Spinal cord (tissue), 10 donors: ENCODE measurements around the gene PLAAT5. TPM values are rescaled to one million over a fixed set of nuclear protein-coding genes. Genes with fewer than 3 reads are reported as not detected.
"Not testable (repeated sequence)": the region's sequence is repeated elsewhere in the genome, so short reads cannot be mapped to it uniquely, and the experiment has no call there.

ENCODE experiments used
- DNase-seq, 6 donors: peaks; one replicate each; pipeline versions ENCODE4 v3.0.0 to v3.0.0-alpha.2; 2013 to 2015; ENCODE audit warnings: low spot score in 6 of 6, low read depth in 4 of 6
- H3K27ac ChIP-seq: one replicate; pipeline ENCODE4 v1.5.1; 2013; ENCODE audit warnings: low read depth, low read length, control low read depth
- H3K27me3 ChIP-seq: one replicate; pipeline ENCODE4 v1.6.1; 2013; ENCODE audit warnings: low read length; ENCODE audit not compliant: control insufficient read depth, insufficient read depth
- H3K36me3 ChIP-seq: one replicate; pipeline ENCODE4 v1.6.1; 2013; ENCODE audit warnings: low read length; ENCODE audit not compliant: control insufficient read depth, insufficient read depth
- H3K4me1 ChIP-seq: one replicate; pipeline ENCODE4 v1.6.1; 2013; ENCODE audit warnings: low read length; ENCODE audit not compliant: control insufficient read depth, insufficient read depth
- H3K4me3 ChIP-seq: one replicate; pipeline ENCODE4 v1.5.1; 2013; ENCODE audit warnings: low read depth, low read length, control low read depth
- H3K9me3 ChIP-seq: one replicate; pipeline ENCODE4 v1.6.1; 2013; ENCODE audit warnings: low read length; ENCODE audit not compliant: control insufficient read depth, insufficient read depth
- WGBS: methylation state at CpG from one replicate; pipeline ENCODE4 v1.1.5; 2013; ENCODE audit warnings: missing lambda C conversion rate; ENCODE audit not compliant: insufficient coverage; 5-methylcytosine and 5-hydroxymethylcytosine counted together
- polyA plus RNA-seq, 2 donors: library from polyadenylated mRNA; unstranded; fragments of 120-200 nt; gene quantifications; one replicate each; pipeline ENCODE4 v1.2.1, GENCODE V29; 2013; ENCODE audit not compliant: insufficient read length in 2 of 2
- total RNA-seq, 2 donors: library from RNA; depleted of rRNA in 1 of 2; stranded (reverse); fragments of 120-200 nt in 1 of 2; fragments of >200 nt in 1 of 2; gene quantifications; one replicate each; pipeline versions ENCODE4 v1.2.3 to v1.2.4, GENCODE V29; 2013 to 2014
- donor health status: healthy.

The PLAAT5 gene
- total and polyA plus RNA-seq, 4 donors, result 4.4 to 7.0 (median 5.0) TPM

DNA sequence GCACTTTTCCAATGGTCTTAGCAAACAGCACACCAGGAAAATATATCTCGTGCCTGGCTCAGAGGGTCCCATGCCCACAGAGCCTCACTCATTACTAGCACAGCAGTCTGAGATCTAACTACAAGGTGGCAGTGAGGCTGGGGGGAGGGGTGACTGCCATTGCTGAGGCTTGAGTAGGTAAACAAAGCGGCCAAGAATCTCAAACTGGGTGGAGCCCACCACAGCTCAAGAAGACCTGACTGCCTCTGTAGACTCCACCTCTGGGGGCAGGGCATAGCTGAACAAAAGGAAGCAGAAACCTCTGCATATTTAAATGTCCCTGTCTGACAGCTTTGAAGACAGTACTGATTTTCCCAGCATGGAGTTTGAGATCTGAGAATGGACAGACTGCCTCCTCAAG is 60.2 kb downstream of the PLAAT5 start:
- not testable (repeated sequence) for H3K4me1 ChIP-seq, DNase-seq, H3K4me3 ChIP-seq, H3K27me3 ChIP-seq, H3K36me3 ChIP-seq, H3K27ac ChIP-seq, H3K9me3 ChIP-seq
- 36% methylated on average over 2 of the region's 2 CpGs for WGBS

DNA sequence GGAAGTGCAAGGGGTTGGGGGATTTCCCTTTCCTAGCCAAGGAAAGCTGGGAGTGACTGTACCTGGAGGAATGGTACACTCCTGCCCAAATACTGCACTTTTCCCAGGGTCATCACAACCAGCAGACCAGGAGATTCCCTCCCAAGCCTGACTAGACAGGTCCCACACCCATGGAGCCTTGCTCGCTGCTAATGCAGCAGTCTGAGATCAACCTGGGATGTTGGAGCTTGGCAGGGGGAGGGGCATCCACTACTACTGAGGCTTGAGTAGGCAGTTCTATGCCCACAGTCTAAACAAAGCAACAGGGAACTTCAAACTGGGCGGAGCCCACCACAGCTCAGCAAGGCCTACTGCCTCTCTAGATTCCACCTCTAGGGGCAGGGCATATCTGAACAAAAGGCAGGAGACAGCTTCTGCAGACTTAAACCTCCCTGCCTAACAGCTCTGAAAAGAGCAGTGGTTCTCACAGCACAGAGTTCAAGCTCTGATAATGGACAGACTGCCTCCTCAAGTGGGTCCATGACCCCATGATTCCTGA is 62.9 kb downstream of the PLAAT5 start:
- Histone ChIP-seq H3K27me3 (no peaks in the 10 kb centered on the region), H3K4me3 (no peak overlapping the region), H3K27ac (no peak overlapping the region), H3K4me1 (no peaks in the 10 kb centered on the region), H3K9me3 (no peaks in the 10 kb centered on the region), H3K36me3 (no peaks in the 10 kb centered on the region)
- no peak for DNase-seq
- 90% methylated on average over 2 of the region's 2 CpGs for WGBS

DNA sequence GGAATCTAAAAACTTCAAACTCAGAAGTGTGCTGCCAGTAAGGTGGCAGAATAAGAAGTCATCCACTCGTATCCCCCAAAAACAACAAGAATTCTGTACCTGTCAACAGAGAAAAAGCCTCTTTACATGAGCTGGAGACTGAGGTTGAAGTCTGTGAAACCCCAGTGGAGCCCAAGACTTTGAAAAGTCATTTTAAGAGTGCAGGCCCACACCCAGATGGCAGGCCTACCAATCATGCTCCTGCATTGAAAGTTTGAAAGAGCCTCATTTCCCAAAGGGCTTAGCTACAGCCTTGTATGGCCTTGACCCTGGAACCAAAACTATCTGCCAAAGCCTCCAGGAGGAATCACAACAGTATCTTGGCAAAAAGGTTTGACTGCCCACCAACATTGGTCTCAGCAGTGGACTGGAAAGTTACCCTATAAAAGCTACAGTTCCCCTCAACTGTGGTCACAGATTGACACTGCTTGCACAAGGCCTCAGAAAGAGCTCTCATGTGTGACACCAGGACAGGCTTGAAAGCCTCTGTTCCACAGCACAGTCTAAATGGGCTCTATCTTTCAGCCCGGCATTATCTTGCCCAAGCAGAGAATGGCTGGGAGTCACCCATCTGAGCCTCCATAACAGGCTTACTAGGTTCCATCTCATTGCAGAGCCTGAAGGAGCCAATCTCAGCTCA is 73.7 kb downstream of the PLAAT5 start:
- H3K27ac ChIP-seq, result no peak overlapping the region
- no peaks in the 10 kb centered on the region for H3K9me3 ChIP-seq
- H3K27me3 ChIP-seq, result no peaks in the 10 kb centered on the region
- no peaks in the 10 kb centered on the region for H3K4me1 ChIP-seq
- H3K36me3 ChIP-seq, result no peaks in the 10 kb centered on the region
- 0% methylated on average over 1 of the region's 2 CpGs for WGBS
- no peak overlapping the region for H3K4me3 ChIP-seq
- no peak for DNase-seq

Other genes starting within 250 kb of the PLAAT5 start
- not detected for gene SLC22A25, start 247.6 kb downstream of the PLAAT5 start, total RNA-seq
- gene SLC22A25, start 247.6 kb downstream of the PLAAT5 start, polyA plus RNA-seq, result under 1 TPM in 1 of 2 donors, not detected in 1; 0.12 TPM
- gene SLC22A9, start 121.4 kb downstream of the PLAAT5 start, total RNA-seq, result under 1 TPM in 1 of 2 donors, not detected in 1; 0.10 TPM
- under 1 TPM; 0.06 to 0.11 TPM for gene SLC22A9, start 121.4 kb downstream of the PLAAT5 start, polyA plus RNA-seq
- gene LGALS12, start 14.9 kb upstream of the PLAAT5 start, total RNA-seq, result under 1 TPM; 0.66 to 0.99 TPM
- gene LGALS12, start 14.9 kb upstream of the PLAAT5 start, polyA plus RNA-seq, result under 1 TPM in 1 of 2 donors, not detected in 1; 0.12 TPM
- gene PLAAT4, start 45.6 kb upstream of the PLAAT5 start, total RNA-seq, result 10 to 100 TPM; 12.2 to 45.3 TPM
- gene PLAAT4, start 45.6 kb upstream of the PLAAT5 start, polyA plus RNA-seq, result 10 to 100 TPM; 11.6 to 15.1 TPM
- under 1 TPM in 1 of 2 donors, not detected in 1; 0.28 TPM for gene PLAAT2, start 72.2 kb upstream of the PLAAT5 start, total RNA-seq
- under 1 TPM; 0.35 to 0.72 TPM for gene PLAAT2, start 72.2 kb upstream of the PLAAT5 start, polyA plus RNA-seq
- 10 to 100 TPM; 40.0 to 43.5 TPM for gene PLAAT3, start 123.3 kb upstream of the PLAAT5 start, total RNA-seq
- 10 to 100 TPM; 46.7 to 50.0 TPM for gene PLAAT3, start 123.3 kb upstream of the PLAAT5 start, polyA plus RNA-seq
- gene ATL3, start 180.2 kb upstream of the PLAAT5 start, total RNA-seq, result 10 to 100 TPM; 56.1 to 74.7 TPM
- 10 to 100 TPM; 14.0 to 14.5 TPM for gene ATL3, start 180.2 kb upstream of the PLAAT5 start, polyA plus RNA-seq
- gene RTN3, start 190.3 kb upstream of the PLAAT5 start, total RNA-seq, result 100 to 1,000 TPM; 147 to 398 TPM
- gene RTN3, start 190.3 kb upstream of the PLAAT5 start, polyA plus RNA-seq, result 100 to 1,000 TPM; 696 to 805 TPM